Panc1 (cell line): ENCODE data around the gene NXPH2. TPM values are rescaled to one million over a fixed set of nuclear protein-coding genes. Genes with fewer than 3 reads are reported as not detected.

Experiments used
- ATAC-seq: fragments of 200-7000 bp; cut with Tn5 transposase; 2 replicates; pipeline ENCODE4 v1.9.1; 2020; ENCODE audit warnings: mild to moderate bottlenecking, moderate library complexity
- BruUV-seq: library from RNA; stranded (reverse); fragments of 400-500 nt; replicated peaks from 2 replicates; lab custom pipeline; 2021; lab: Mats Ljungman, UMichigan
- CTCF ChIA-PET: fragments of 300-600 bp; sonication (Branson Sonifier 250); formaldehyde crosslinking; loops from one replicate; lab custom pipeline; 2022; ENCODE audit warnings: antibody characterized with exemption; lab: Charles Lee
- POLR2A ChIA-PET: fragments of 300-600 bp; sonication (Branson Sonifier 250); formaldehyde crosslinking; loops from one replicate; lab custom pipeline; 2022; ENCODE audit warnings: antibody characterized with exemption; lab: Charles Lee
- DNase-seq: peaks from one replicate; pipeline ENCODE4 v3.0.0-alpha.2; 2010; ENCODE audit warnings: low read depth, low spot score
- H3K27ac ChIP-seq: 2 replicates; pipeline ENCODE4 v1.5.1; 2011; ENCODE audit warnings: mild to moderate bottlenecking, low read length, inconsistent platforms
- H3K27me3 ChIP-seq: fragments of 200-500 bp; sonication (Bioruptor generic); 2 replicates; pipeline ENCODE4 v1.6.0; 2014; ENCODE audit warnings: low read length, inconsistent platforms; ENCODE audit not compliant: control insufficient read depth, insufficient read depth
- H3K36me3 ChIP-seq: fragments of 200-500 bp; sonication (Bioruptor generic); 2 replicates; pipeline ENCODE4 v1.5.1; 2014; ENCODE audit warnings: inconsistent platforms, mild to moderate bottlenecking, low read length, moderate library complexity; ENCODE audit not compliant: control insufficient read depth, insufficient read depth
- H3K4me1 ChIP-seq: 2 replicates; pipeline ENCODE4 v1.5.1; 2011; ENCODE audit warnings: inconsistent platforms, mild to moderate bottlenecking, low read length, moderate library complexity; ENCODE audit not compliant: control insufficient read depth, insufficient read depth
- H3K4me3 ChIP-seq, 2 experiments: 2 replicates each; pipeline ENCODE4 v1.5.1; 2011 to 2012; ENCODE audit warnings: low read depth in 2 of 2, low read length in 2 of 2, mild to moderate bottlenecking in 2 of 2, inconsistent platforms in 1 of 2, moderate library complexity in 1 of 2
- H3K9me3 ChIP-seq: fragments of 200-500 bp; sonication (Bioruptor generic); 2 replicates; pipeline ENCODE4 v1.5.1; 2014; ENCODE audit warnings: low read depth, mild to moderate bottlenecking, inconsistent platforms, low read length, moderate library complexity; ENCODE audit not compliant: control insufficient read depth, insufficient read depth
- CTCF ChIP-seq: fragments of 450-650 bp; IDR thresholded peaks from 2 replicates; pipeline ENCODE4 v1.5.1; 2017; ENCODE audit warnings: mild to moderate bottlenecking
- POLR2AphosphoS5 ChIP-seq: IDR thresholded peaks from 2 replicates; pipeline ENCODE4 v1.6.1; 2012; ENCODE audit warnings: mild to moderate bottlenecking, low read depth, low read length, moderate library complexity
- REST ChIP-seq, 2 experiments: IDR thresholded peaks; 2 replicates each; pipeline ENCODE4 v1.6.1; 2011 to 2012; ENCODE audit warnings: low read depth in 2 of 2, control low read depth in 1 of 2, low read length in 1 of 2, mild to moderate bottlenecking in 1 of 2, moderate library complexity in 1 of 2; ENCODE audit not compliant: insufficient read depth in 1 of 2
- SIN3A ChIP-seq: IDR thresholded peaks from 2 replicates; pipeline ENCODE4 v1.6.1; 2012; ENCODE audit warnings: low read depth, mild to moderate bottlenecking, low read length, moderate library complexity, borderline replicate concordance; ENCODE audit not compliant: insufficient read depth
- TCF7L2 ChIP-seq: IDR thresholded peaks from 2 replicates; pipeline ENCODE4 v1.6.1; 2011; ENCODE audit warnings: mild to moderate bottlenecking, low read depth, low read length, inconsistent platforms
- in situ Hi-C: cut with HindIII; loops from 2 replicates; pipeline ENCODE4 v1.10.0; 2016; ENCODE audit warnings: low sequenced_read_pairs, low pct_unique_long_range_greater_than_20kb
- intact Hi-C: fragments of 100-400 bp; cut with micrococcal nuclease; formaldehyde crosslinking; loops from one replicate; pipeline ENCODE4 v1.10.0; 2022; ENCODE audit not compliant: unreplicated experiment
- total RNA-seq: library from RNA; stranded (reverse); gene quantifications from one replicate; pipeline ENCODE4 v1.2.1, GENCODE V29; 2021; ENCODE audit not compliant: unreplicated experiment

NXPH2 gene
- total RNA-seq, 1 experiment from 2014 or later = 5.4 TPM

GRCh38 chr2:138819964-138820363 is 39.8 kb upstream of the NXPH2 start:
- in situ Hi-C loops = no loop called here
- TF ChIP-seq SIN3A = no peak
- H3K27me3 ChIP-seq = no peaks in the 10 kb centered on the region
- H3K27ac ChIP-seq = no peak overlapping the region
- no peak overlapping the region for H3K4me3 ChIP-seq
- ATAC-seq (no peak), DNase-seq (no peak)
- no peaks in the 10 kb centered on the region for H3K36me3 ChIP-seq
- no peaks in the 10 kb centered on the region; the same call in 1 of the 2 replicates for H3K4me1 ChIP-seq
- ChIA-PET CTCF (no interaction called here), POLR2A (no interaction called here)
- no TSS peak for BruUV-seq
- intact Hi-C loops = loop anchor here (10.0 kb wide), 1 partner anchor 445 kb away; no protein-coding TSS in a partner anchor
- no peaks in the 10 kb centered on the region for H3K9me3 ChIP-seq

DNA sequence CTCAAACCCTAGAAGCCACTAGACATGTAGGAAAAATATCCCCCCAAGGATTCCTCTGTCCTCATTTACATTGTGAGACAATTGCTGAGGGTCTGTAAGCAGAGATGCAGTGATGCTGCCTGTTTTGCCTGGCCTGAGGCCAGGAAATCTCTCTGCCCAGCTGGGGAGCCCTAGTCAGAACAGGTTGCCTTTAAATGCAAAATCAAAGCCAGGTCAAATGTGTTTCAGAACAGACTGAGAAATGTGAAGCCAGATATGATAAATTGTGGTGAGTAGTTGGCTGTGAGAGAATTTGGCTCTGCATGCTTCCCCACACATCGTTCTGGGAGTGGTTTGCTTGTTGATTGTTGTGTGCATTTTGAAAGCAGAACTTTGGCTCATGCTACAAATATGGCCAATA is 38.4 kb upstream of the NXPH2 start:
- ChIA-PET CTCF (no interaction called here), POLR2A (no interaction called here)
- no peak for ATAC-seq
- TF ChIP-seq TCF7L2 (no peak), SIN3A (no peak), REST (IDR thresholded peaks at IDR 0.05; ENCODE audit: insufficient read depth in 1 of 2, low read depth in 2 of 2, low read length in 1 of 2) (no peak), CTCF (no peak), POLR2AphosphoS5 (no peak)
- Histone ChIP-seq H3K4me1 (no peaks in the 10 kb centered on the region; the same call in 1 of the 2 replicates), H3K9me3 (no peaks in the 10 kb centered on the region), H3K4me3 (no peak overlapping the region), H3K36me3 (no peaks in the 10 kb centered on the region), H3K27me3 (no peaks in the 10 kb centered on the region), H3K27ac (no peak overlapping the region)
- no peak for DNase-seq
- BruUV-seq = no TSS peak
- intact Hi-C loops (no loop called here), in situ Hi-C loops (no loop called here)

GRCh38 chr2:138814123-138814898 is 34.1 kb upstream of the NXPH2 start:
- Histone ChIP-seq H3K4me1 (no peaks in the 10 kb centered on the region), H3K9me3 (no peaks in the 10 kb centered on the region), H3K27ac (no peak overlapping the region), H3K27me3 (no peaks in the 10 kb centered on the region; the same call in 1 of the 2 replicates), H3K4me3 (no peak overlapping the region), H3K36me3 (no peaks in the 10 kb centered on the region)
- BruUV-seq = no TSS peak
- ATAC-seq (no peak), DNase-seq (no peak)
- in situ Hi-C loops = no loop called here
- ChIA-PET CTCF (interaction anchor here (0.7 kb wide), 1 partner anchor 18 kb away, joined by 3 read pairs; no protein-coding TSS in a partner anchor), POLR2A (interaction anchor here (0.6 kb wide), 1 partner anchor 31 kb away, joined by 3 read pairs; no protein-coding TSS in a partner anchor)
- no peak for TF ChIP-seq SIN3A
- no peak for TF ChIP-seq POLR2AphosphoS5
- TF ChIP-seq REST (IDR thresholded peaks at IDR 0.05; ENCODE audit: insufficient read depth in 1 of 2, low read depth in 2 of 2, low read length in 1 of 2) = no peak
- TF ChIP-seq CTCF = peak; percentile 26
- intact Hi-C loops = no loop called here
